Endothelial cell of umbilical vein (primary cell): Measurements from ENCODE around the gene TENM4. TPM values are rescaled to one million over a fixed set of nuclear protein-coding genes. Genes with fewer than 3 reads are reported as not detected.

ENCODE experiments used
- BruUV-seq: library from RNA; stranded (reverse); fragments of 400-500 nt; replicated peaks from 2 replicates; lab custom pipeline; 2021; lab: Mats Ljungman, UMichigan
- CTCF ChIA-PET: fragments of 300-600, 350-600 bp; sonication (Branson Sonifier 250); formaldehyde crosslinking; loops from one replicate; lab custom pipeline; 2021; ENCODE audit warnings: antibody characterized with exemption, inconsistent platforms; lab: Charles Lee
- POLR2A ChIA-PET: fragments of 300-600, 350-600 bp; sonication (Branson Sonifier 250); formaldehyde crosslinking; loops from one replicate; lab custom pipeline; 2021; ENCODE audit warnings: antibody characterized with exemption, inconsistent platforms; lab: Charles Lee
- DNase-seq: peaks from one replicate; pipeline ENCODE4 v3.0.0-alpha.2; 2011; ENCODE audit warnings: low read depth, low spot score
- FAIRE-seq: peaks from 2 replicates; lab custom pipeline; 2011; peaks lifted over from hg19 to GRCh38; lab: Jason Lieb, UNC
- H2AFZ ChIP-seq: 2 replicates; pipeline ENCODE4 v1.6.0; 2012; ENCODE audit warnings: low read depth, low read length, control low read depth, inconsistent platforms
- H3K27ac ChIP-seq: 2 replicates; pipeline ENCODE4 v1.5.1; 2011; ENCODE audit warnings: low read depth, mild to moderate bottlenecking, control low read depth, low read length, moderate library complexity; ENCODE audit not compliant: insufficient read depth
- H3K27me3 ChIP-seq, 2 experiments: 2 replicates each; pipeline versions ENCODE4 v1.6.0 to v1.6.1; 2011; ENCODE audit warnings: low read length in 2 of 2, mixed read lengths in 1 of 2; ENCODE audit not compliant: control insufficient read depth in 2 of 2, insufficient read depth in 2 of 2
- H3K36me3 ChIP-seq, 2 experiments: 2 replicates in 1 of 2; 3 replicates in 1 of 2; pipeline ENCODE4 v1.5.1; 2011; ENCODE audit warnings: low read length in 2 of 2, mild to moderate bottlenecking in 1 of 2, moderate library complexity in 1 of 2; ENCODE audit not compliant: control insufficient read depth in 2 of 2, insufficient read depth in 2 of 2; ENCODE audit errors: extremely low read depth in 1 of 2
- H3K4me1 ChIP-seq: 3 replicates; pipeline ENCODE4 v1.5.1; 2011; ENCODE audit warnings: mild to moderate bottlenecking, low read length; ENCODE audit not compliant: control insufficient read depth, insufficient read depth; ENCODE audit errors: extremely low read depth
- H3K4me2 ChIP-seq: 2 replicates; pipeline ENCODE4 v1.6.1; 2011; ENCODE audit warnings: low read length, control low read depth, mixed read lengths; ENCODE audit not compliant: insufficient read depth
- H3K4me3 ChIP-seq, 3 experiments: fragments of 200-600 bp in 1 of 3; sonication (generic), shearing (Covaris generic) in 1 of 3; replicated peaks in 1 of 3; 2 replicates each; pipeline ENCODE4 v1.5.1; 2011 to 2016; ENCODE audit warnings: control low read depth in 3 of 3, low read length in 3 of 3, mild to moderate bottlenecking in 2 of 3, inconsistent platforms in 1 of 3, low read depth in 1 of 3, moderate library complexity in 1 of 3; ENCODE audit not compliant: insufficient read depth in 1 of 3
- H3K79me2 ChIP-seq: 2 replicates; pipeline ENCODE4 v1.6.0; 2012; ENCODE audit warnings: low read length, inconsistent platforms; ENCODE audit not compliant: control insufficient read depth, insufficient read depth
- H3K9ac ChIP-seq: replicated peaks from 2 replicates; pipeline ENCODE3; 2011; ENCODE audit warnings: low read length, control low read depth; ENCODE audit not compliant: insufficient read depth; ENCODE audit errors: extremely low read depth
- H3K9me1 ChIP-seq: replicated peaks from 3 replicates; pipeline ENCODE4 v1.6.0; 2011; ENCODE audit warnings: mild to moderate bottlenecking, low read length; ENCODE audit not compliant: control insufficient read depth, insufficient read depth; ENCODE audit errors: extremely low read depth
- H3K9me3 ChIP-seq: replicated peaks from 2 replicates; pipeline ENCODE4 v1.5.1; 2012; ENCODE audit warnings: low read length, inconsistent platforms; ENCODE audit not compliant: control insufficient read depth, insufficient read depth
- H4K20me1 ChIP-seq: replicated peaks from 2 replicates; pipeline ENCODE3; 2011; ENCODE audit warnings: mild to moderate bottlenecking, low read length; ENCODE audit not compliant: control insufficient read depth, insufficient read depth; ENCODE audit errors: extremely low read depth
- EZH2 ChIP-seq: IDR thresholded peaks from 2 replicates; pipeline ENCODE4 v1.6.1; 2012; ENCODE audit warnings: borderline replicate concordance, low read depth, mild to moderate bottlenecking, moderate library complexity, low read length, inconsistent platforms; ENCODE audit not compliant: severe bottlenecking
- FOS ChIP-seq: IDR thresholded peaks from 2 replicates; pipeline ENCODE4 v1.6.1; 2011; ENCODE audit warnings: mild to moderate bottlenecking, low read length, moderate library complexity, borderline replicate concordance; ENCODE audit not compliant: insufficient read depth
- GATA2 ChIP-seq: IDR thresholded peaks from 2 replicates; pipeline ENCODE4 v1.7.0; 2011; ENCODE audit warnings: low read depth, mild to moderate bottlenecking, moderate library complexity, mixed read lengths, low read length; ENCODE audit not compliant: insufficient read length, insufficient read depth
- JUN ChIP-seq: IDR thresholded peaks from 2 replicates; pipeline ENCODE4 v1.6.1; 2011; ENCODE audit warnings: borderline replicate concordance, low read depth; ENCODE audit not compliant: insufficient read length, insufficient read depth
- MAX ChIP-seq: IDR thresholded peaks from 2 replicates; pipeline ENCODE4 v1.6.1; 2011; ENCODE audit not compliant: insufficient read depth, insufficient read length
- MYC ChIP-seq: IDR thresholded peaks from one replicate; pipeline ENCODE4 v1.6.1; 2011; ENCODE audit warnings: mild to moderate bottlenecking, low read depth, low read length
- POLR2A ChIP-seq: IDR thresholded peaks from 2 replicates; pipeline ENCODE4 v1.6.1; 2012; ENCODE audit warnings: low read depth, mild to moderate bottlenecking, control low read depth, low read length
- POLR2AphosphoS5 ChIP-seq: IDR thresholded peaks from 2 replicates; pipeline ENCODE4 v1.6.1; 2012; ENCODE audit warnings: low read depth, mild to moderate bottlenecking, control low read depth, low read length, moderate library complexity; ENCODE audit not compliant: insufficient read depth
- dilution Hi-C: fragments of 300-500 bp; cut with MboI; formaldehyde crosslinking; loops from one replicate; pipeline ENCODE4 v1.15.0; 2019; ENCODE audit warnings: low sequenced_read_pairs; ENCODE audit not compliant: extremely low pct_ligation_motif_present
- intact Hi-C: fragments of 100-400 bp; cut with micrococcal nuclease; formaldehyde crosslinking; loops from one replicate; pipeline ENCODE4 v1.10.0; 2022
- polyA plus RNA-seq, 4 experiments: library from polyadenylated mRNA; depleted of rRNA in 3 of 4; stranded (reverse) in 3 of 4; unstranded in 1 of 4; fragments of >200 nt; gene quantifications; 2 replicates each; pipeline versions ENCODE4 v1.2.1 to v1.2.3, GENCODE V29; 2011 to 2012; ENCODE audit warnings: missing spikeins in 1 of 4
- total RNA-seq: library from RNA; stranded (reverse); gene quantifications from 2 replicates; pipeline ENCODE4 v1.2.3, GENCODE V29; 2021
- TF ChIP-seq, protein P1 (sequence below), 2 donors: IDR thresholded peaks; 1 replicate in 1 of 2; 2 replicates in 1 of 2; pipeline ENCODE4 v1.5.1; 2011; ENCODE audit warnings: low read length in 2 of 2, mild to moderate bottlenecking in 2 of 2, moderate library complexity in 2 of 2, control low read depth in 1 of 2, inconsistent platforms in 1 of 2, low read depth in 1 of 2; ENCODE audit not compliant: insufficient read depth in 1 of 2; ENCODE audit errors: extremely low read depth in 1 of 2

The TENM4 gene
- total and polyA plus RNA-seq, 2 donors (not counting 3 experiments of a cell fraction or from before 2014, with no cell fraction given), result 0.06 to 0.27 TPM

GRCh38 chr11:79198203-79198897 is 242.5 kb downstream of the TENM4 start:
- no peak overlapping the region for H3K27ac ChIP-seq
- no peak overlapping the region for H3K9ac ChIP-seq
- DNase-seq, result no peak
- H3K9me3 ChIP-seq, result no peaks in the 10 kb centered on the region
- ChIA-PET CTCF (no interaction called here), POLR2A (no interaction called here)
- no peak for FAIRE-seq
- intact Hi-C loops (no loop called here), dilution Hi-C loops (no loop called here)
- H3K27me3 ChIP-seq, result no peaks in the 10 kb centered on the region
- TF ChIP-seq FOS (no peak), GATA2 (no peak)
- TF ChIP-seq, protein P1, sequence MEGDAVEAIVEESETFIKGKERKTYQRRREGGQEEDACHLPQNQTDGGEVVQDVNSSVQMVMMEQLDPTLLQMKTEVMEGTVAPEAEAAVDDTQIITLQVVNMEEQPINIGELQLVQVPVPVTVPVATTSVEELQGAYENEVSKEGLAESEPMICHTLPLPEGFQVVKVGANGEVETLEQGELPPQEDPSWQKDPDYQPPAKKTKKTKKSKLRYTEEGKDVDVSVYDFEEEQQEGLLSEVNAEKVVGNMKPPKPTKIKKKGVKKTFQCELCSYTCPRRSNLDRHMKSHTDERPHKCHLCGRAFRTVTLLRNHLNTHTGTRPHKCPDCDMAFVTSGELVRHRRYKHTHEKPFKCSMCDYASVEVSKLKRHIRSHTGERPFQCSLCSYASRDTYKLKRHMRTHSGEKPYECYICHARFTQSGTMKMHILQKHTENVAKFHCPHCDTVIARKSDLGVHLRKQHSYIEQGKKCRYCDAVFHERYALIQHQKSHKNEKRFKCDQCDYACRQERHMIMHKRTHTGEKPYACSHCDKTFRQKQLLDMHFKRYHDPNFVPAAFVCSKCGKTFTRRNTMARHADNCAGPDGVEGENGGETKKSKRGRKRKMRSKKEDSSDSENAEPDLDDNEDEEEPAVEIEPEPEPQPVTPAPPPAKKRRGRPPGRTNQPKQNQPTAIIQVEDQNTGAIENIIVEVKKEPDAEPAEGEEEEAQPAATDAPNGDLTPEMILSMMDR (IDR thresholded peaks at IDR 0.05; ENCODE audit: extremely low read depth in 1 of 2, insufficient read depth in 1 of 2, low read depth in 1 of 2, low read length in 2 of 2), result no peak
- no peaks in the 10 kb centered on the region for H3K36me3 ChIP-seq
- H3K79me2 ChIP-seq, result no peaks in the 10 kb centered on the region
- no peak overlapping the region for H3K4me3 ChIP-seq
- BruUV-seq, result no TSS peak
- no peaks in the 10 kb centered on the region for H3K9me1 ChIP-seq
- H4K20me1 ChIP-seq, result no peaks in the 10 kb centered on the region
- H2AFZ ChIP-seq, result no peak overlapping the region
- H3K4me1 ChIP-seq, result no peaks in the 10 kb centered on the region
- no peak overlapping the region for H3K4me2 ChIP-seq

DNA sequence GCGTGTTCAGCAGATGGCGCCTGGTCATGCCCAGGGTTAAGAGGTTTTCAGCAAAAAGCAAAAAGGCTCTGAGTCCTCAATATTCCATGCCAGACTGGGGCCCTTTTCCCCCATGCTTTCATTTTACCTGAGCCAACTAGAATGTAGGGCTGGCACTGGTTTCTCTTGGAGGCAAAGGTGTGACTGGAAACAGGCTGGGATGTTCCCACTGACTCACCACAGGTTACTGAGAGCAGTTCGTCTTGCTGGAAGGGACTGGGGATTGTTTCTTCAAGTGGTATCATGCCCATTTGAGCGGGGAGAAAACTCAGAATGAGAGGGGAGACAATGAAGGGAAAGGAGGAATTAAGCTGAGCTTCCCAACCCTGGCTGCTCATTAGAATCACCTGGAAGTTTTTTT is 243.9 kb downstream of the TENM4 start:
- POLR2A ChIA-PET, result no interaction called here
- H3K9me1 ChIP-seq, result no peaks in the 10 kb centered on the region
- H3K36me3 ChIP-seq, result no peaks in the 10 kb centered on the region
- dilution Hi-C loops (no loop called here), intact Hi-C loops (no loop called here)
- CTCF ChIA-PET, result no interaction called here
- no peak overlapping the region for H3K4me3 ChIP-seq
- no peaks in the 10 kb centered on the region for H3K79me2 ChIP-seq
- no peaks in the 10 kb centered on the region for H3K4me1 ChIP-seq
- TF ChIP-seq POLR2AphosphoS5 (no peak), EZH2 (no peak), FOS (no peak), MYC (no peak), GATA2 (no peak), MAX (no peak), JUN (no peak), POLR2A (no peak)
- TF ChIP-seq, protein P1 (IDR thresholded peaks at IDR 0.05; ENCODE audit: extremely low read depth in 1 of 2, insufficient read depth in 1 of 2, low read depth in 1 of 2, low read length in 2 of 2), result no peak
- no peak for FAIRE-seq
- no peaks in the 10 kb centered on the region for H3K9me3 ChIP-seq
- H4K20me1 ChIP-seq, result no peaks in the 10 kb centered on the region
- no TSS peak for BruUV-seq
- H3K4me2 ChIP-seq, result no peak overlapping the region
- no peak overlapping the region for H3K27ac ChIP-seq
- no peak overlapping the region for H2AFZ ChIP-seq
- no peaks in the 10 kb centered on the region for H3K27me3 ChIP-seq
- DNase-seq, result no peak
- no peak overlapping the region for H3K9ac ChIP-seq
